ENCODE data around the gene COA8.
"Not testable (repeated sequence)": the region's sequence is repeated elsewhere in the genome, so short reads cannot be mapped to it uniquely, and the experiment has no call there.

COA8 gene

DNA sequence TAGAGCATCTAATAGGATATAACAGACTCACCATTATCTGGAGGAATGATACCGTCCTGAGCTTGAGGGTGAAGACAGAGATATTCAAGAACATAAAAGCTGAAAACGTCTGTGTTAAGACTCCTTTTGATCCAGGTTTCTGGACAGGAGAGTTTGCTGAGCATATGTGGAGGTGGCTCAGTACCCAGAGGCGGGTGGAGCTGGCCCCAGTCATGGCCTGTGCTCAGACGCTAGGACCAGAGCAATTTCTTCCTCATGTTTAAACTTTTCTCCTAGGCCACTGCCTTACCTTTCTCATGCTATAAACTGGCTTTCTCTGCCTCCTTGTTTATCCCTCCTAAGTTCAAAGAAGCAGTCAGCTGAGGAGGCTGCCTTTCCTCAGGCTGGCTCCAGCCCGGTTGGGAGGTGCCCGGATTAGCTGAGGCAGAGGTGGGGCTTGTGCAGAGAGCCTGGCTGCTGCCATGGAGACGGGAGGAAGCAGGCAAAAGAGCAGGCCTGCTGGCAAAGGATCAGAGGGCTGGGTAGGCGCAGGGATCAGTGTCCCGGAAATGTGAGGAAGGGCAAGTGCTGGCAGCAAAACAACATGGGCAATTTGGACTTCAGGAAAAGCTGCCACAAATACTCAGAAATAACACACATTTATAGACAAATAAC is 13.7 kb downstream of the COA8 start:
- peak; percentile 87 for DNase-seq (ENCODE audit: low read depth)

DNA sequence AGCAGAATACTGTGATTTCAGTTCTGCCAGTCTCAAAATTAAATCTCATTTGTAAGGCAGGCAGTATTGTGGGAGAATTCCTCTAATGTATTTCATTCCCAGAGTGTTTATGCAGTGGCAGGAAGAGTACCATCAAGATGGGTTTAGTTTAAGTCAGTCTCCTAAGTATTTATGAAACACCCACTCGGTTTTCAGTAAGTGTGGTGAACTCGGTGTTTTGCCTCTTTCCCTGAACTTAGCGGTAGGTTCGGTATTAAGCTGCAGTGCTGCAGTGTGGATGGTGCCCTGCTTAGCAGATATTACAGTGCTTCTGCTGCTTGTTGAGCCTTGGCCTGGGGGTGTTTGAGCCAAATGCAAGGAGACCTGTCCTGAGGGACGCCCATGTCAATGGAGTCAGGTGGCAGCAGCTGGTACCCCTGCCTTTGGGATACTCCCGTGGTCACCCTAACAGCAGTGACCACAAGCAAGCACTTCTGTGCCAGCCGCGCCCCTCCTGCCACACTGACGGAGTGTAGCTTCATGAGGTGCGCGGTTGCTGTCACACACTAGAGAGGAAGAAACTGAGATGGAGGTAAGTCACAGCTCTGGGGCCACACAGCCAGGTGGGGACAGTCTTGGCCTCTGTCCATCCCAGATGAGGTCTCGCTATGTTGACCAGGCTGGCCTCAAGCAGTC is 15.8 kb downstream of the COA8 start:
- DNase-seq (ENCODE audit: low read depth), result no peak

DNA sequence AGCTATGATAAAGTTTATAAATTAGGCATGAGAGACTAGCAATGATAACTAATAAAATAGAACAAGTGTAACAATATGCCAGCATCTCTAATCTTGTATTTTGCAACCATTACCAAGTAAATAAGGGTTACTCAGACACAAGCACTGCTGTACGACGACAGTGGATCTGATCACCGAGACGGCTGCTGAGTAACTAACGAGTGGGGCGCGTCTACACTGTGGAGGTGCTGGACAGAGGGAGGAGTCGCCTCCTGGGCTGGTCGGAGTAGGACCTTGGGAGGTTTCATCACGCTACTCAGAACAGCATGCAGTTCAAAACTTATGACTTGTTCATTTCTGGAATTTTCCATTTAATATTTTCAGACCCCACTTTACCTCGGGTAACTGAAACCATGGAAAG is 18.4 kb downstream of the COA8 start:
- no peak for DNase-seq (ENCODE audit: low read depth)

DNA sequence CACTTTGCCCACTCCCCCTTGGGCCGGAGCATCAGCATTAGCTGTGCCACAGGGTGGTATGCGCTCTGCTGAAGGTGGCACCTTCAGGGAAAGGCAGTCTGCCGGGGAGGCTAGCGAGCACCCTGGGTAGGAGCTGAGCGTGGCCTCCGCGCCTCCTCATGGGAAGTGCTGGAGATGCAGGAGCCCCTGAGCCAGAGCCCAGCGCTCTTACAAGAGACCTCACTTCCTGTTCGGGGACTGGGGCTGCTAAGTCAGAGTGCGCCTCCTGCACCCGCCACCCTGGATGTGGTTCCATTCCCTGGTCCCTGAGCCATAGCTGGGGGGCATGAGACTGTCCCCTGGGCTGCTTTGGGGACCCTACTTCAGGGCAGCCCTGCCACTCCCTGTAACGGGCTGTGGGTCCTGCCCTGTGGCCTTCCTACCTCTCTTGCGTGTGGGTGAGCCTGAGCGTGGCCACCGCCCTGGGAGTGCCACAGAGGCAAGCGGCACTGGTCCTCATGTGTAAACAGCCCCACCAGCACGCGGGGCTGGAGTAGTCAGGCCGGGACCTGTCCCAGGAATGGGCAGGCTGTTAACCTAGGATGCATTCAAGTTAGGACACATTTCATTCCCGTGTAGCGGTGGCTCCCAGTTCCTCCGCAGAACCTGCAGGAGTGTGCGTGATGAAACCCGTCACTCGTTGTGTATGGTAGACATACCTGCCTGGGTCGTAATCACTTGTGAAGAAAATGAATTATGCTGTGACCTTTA is 19.4 kb downstream of the COA8 start:
- DNase-seq (ENCODE audit: low read depth), result no peak

DNA sequence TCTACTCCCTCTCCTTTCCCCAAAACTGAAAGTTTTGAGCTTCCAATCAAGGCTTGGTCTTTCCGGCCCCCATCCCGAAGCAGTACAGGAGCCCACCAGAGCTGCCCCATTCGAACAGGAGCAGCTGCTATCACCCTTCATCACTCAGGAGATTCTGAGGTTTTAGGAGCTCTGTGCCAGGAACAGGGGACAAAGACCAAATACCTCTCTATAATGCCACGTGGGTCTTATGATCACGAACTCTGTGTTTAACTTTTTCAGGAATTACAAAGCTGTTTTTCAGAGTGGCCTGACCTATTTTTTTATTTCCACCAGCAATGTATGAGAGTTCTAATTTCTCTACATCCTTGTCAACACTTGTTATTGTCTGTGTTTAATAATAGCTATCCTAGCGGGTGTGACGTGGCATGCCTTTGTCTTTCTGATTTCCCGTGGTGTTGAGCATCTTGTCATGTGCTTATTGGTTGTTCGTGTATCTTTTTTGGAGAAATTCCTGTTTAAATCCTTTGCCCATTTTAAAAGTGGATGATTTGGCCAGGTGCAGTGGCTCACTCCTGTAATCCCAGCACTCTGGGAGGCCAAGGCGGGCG is 21.7 kb downstream of the COA8 start:
- no peak for DNase-seq (ENCODE audit: low read depth)

DNA sequence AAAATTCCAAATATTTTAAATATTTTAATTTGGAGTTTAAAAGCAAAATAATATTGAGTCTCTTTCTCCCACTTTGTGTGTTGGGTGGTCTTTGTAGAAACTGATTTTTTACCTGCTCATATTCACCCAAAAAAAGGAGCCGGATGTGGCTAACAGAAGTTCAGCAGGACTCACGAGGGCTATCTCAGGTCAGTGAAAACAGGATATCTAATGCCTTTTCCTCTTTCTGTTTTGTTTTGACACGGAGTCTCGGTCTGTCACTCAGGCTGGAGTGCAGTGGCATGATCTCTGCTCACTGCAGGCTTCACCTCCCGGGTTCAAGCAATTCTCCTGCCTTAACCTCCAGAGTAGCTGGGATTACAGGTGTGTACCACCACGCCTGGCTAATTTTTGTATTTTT is 30.8 kb downstream of the COA8 start:
- DNase-seq (ENCODE audit: low read depth), result no peak

DNA sequence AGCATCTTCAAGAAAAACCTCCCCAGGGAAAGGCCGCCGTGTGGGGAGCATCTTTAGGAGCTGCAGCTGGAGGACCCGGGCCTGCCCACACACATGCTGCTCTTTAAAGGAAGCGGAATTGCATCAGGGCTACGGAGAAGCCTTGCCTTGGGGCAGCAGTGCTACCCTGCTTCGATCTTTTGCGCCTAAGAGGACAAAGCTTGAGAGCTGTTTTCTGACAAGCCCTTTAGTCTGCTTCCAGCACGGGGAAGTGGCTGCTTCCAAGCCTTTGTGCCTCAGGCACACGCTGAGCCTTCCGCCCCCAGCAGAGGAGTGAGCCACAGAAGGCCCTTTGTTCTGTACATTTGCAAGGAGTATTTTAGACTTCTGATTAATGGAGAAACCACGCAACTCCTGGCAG is 31.5 kb downstream of the COA8 start:
- DNase-seq (ENCODE audit: low read depth), result peak; percentile 97

DNA sequence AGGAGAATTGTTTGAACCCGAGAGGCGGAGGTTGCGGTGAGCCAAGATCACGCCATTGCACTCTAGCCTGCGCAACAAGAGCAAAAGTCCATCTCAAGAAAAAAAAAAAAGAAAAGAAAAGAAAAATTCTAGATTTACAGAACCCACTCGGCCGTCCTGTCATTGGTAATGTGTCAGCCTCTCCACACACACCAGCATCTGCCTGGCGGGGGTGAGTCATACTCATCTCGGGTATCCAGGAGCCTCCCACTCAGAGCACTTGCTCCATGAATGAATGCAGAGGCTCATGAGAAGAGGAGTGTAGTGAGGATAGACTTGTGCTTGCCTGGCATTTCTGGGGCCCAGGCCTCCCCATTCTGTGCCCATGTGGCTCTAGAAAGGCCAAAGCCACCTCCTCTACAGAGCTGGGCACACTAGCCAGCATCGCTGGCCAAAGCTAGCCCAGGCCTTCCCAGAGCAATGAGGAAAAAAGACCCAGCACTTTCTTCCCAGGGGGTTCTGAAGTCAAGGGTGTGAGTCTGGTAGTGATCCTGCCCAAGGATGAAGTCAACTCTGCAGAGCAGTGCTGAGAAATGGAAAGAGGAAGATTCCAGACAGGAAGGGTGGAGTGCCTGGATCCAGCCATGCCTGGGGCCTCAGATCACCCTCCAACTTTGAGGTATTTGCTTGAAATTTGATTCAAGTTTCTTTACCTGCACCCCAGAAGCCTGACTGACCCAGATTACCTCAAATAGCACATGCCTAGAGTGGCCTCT is 35.0 kb downstream of the COA8 start:
- peak; percentile 97 for DNase-seq (ENCODE audit: low read depth)

DNA sequence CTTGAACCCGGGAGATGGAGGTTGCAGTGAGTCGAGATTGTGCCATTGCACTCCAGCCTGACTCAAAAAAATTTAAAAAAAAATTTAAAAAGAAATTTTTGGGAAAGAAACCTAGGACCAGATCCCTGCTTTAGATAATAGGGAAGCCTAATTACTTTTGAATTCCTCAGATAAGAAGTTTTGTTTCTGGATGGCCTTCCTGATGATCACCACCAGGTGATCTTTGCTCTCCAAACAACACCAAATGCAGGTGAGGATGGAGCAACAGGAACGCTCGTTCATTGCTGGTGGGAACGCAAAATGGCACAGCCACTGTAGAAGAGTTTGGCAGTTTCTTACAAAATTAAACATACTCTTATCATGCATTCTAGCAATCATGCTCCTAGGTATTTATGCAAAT is 37.7 kb downstream of the COA8 start:
- no peak for DNase-seq (ENCODE audit: low read depth)

DNA sequence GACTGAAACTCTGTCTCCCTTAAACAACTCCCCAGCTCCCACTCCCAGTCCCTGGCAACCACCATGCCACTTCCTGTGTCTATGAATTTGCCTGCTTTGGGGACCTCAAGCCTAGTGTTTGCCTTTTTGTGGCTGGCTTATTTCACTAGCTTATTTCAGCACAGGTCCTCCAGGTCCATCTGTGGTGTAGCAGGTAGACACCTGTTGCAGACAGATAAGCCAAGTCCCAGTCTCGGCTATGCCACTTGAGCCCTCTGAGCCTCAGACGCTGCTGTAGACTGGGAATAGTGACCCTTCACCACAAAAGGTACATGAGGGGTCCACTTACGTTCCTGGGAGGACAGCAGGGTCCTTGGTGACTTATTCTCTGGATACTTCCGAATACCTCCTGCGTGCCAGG is 41.9 kb downstream of the COA8 start:
- no peak for DNase-seq (ENCODE audit: low read depth)

DNA sequence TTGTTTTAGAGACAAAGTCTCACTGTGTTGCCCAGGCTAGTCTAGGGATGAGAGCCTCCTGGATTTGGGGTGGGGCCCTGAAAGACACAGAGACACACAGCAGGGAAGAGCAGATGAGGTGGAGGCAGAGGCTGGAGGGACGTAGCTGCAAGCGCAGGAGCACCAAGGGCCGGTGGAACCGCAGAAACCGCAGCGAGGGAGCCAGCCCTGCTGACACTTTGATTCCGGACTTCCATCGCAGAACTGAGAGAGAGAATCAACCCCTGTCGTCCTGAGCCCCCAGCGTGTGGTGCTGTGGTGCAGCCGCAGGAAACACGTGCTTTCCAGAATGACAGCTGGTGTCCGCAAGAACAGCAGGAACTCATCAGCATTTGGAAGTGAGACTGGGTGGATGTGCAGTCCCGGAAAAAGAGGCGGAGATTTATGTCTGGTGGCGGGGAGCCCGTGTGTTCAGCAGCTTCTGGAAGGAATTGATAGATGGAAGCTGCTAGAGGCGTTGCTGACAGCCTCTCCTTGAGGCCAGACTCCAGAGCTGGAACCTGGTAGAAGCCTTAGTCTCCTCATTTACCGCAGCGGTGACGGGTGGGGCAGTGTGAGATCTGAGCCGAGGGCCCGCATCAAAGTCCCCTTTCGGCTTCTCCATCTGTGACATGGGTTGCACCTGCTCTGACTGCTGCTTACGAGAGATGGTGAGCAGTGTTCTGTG is 44.4 kb downstream of the COA8 start:
- DNase-seq (ENCODE audit: low read depth), result peak; percentile 91

DNA sequence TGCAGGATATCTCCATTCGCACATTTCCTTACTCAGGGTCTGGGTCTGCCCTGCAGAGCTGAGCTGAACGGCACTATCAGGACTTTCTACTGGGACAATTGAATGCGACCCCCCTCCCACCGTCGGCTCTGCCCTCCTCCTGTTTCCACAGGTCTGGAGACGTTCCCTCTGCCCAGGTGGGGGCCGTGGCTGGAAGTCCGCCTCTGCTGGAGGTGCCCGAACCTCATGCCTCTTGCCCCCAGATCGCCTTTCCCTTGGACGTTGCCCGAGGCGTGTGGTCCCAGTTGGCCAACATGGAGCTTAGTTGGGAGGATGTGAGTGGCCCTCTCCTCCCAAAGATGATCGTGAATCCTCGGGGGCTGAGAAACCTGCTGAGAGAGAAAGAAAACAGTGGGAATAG is 45.1 kb downstream of the COA8 start:
- no peak for DNase-seq (ENCODE audit: low read depth)

DNA sequence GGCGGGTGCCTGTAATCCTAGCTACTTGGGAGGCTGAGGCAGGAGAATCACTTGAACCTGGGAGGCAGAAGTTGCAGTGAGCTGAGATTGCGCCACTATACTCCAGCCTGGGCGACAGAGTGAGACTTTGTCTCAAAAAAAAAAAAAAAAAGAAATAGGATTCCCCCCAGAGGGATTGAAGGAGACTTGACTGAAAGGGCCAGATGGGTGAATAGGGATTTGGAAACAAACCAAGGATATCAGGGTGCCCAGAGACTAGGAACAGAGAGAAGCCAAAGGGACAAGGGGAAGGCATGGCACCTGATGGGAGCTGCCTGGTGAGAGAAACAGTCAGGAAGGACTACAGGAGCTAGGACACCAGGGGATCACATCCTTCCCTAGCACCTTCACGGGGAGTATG is 46.3 kb downstream of the COA8 start:
- DNase-seq (ENCODE audit: low read depth), result not testable (repeated sequence)

DNA sequence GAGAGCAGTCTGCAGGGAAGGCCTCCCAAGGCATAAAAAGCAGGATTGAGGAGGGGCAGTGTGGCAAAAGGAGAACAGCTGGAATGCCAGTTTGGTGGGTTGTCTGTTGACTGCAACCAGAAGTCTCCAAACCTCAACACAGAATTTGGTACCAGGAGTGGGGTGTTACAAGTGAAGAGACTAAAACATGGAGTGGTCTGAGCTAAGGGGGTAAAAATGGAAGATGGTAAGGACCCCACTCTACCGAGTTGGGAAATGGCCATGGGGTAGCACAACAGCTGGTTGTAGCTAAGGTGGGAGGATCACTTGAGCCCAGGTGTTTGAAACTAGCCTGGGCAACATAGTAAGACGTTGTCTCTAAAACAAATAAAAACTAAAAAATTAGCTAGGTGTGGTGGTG is 48.5 kb downstream of the COA8 start:
- DNase-seq (ENCODE audit: low read depth), result no peak

DNA sequence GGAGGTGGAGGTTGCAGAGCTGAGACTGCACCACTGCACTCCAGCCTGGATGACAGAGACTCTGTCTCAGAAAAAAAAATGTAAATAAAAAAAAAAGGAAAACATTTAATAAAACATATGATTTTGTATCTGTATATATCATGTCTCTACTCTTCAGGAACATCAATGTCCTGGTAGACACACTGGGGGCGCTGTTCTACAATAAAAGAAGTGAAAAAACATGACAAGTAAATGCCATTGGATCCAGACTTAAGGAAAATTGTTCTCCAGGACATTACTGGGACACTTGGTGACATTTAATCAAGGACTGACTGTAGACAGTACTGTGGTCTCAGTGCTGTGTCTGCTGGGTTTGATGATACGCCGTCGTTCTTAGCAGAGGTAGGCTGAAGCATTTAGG is 50.8 kb downstream of the COA8 start:
- no peak for DNase-seq (ENCODE audit: low read depth)

DNA sequence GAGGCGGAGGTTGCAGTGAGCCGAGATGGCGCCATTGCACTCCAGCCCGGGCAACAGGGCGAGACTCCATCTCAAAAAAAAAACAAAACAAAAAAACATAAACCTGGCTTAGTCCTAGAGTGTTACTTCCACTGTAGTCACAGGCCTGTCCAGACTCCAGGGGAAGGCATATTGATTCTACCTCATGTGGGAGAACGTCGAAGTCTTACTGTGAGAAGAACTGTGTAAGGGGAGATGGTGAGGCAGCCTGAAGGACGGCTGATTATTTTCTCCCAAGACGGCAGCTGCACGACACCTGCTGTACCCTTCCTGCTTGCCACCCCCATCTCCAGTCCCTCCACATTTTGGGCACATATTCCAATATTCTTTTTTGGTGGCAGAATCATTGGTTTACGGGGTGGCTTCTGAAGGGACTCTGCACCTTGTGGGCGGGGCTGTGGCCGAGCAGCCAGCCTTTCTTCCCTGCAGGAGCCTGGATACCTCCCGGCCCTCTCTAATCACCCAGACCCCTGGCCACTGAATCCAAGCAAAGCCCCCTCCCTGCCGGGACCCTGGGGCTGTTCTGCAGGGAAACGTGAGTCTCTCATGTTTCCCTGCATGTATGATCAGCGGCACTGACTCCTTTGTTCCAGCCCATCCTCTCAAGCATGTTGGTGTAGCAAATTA is 54.0 kb downstream of the COA8 start:
- no peak for DNase-seq (ENCODE audit: low read depth)

DNA sequence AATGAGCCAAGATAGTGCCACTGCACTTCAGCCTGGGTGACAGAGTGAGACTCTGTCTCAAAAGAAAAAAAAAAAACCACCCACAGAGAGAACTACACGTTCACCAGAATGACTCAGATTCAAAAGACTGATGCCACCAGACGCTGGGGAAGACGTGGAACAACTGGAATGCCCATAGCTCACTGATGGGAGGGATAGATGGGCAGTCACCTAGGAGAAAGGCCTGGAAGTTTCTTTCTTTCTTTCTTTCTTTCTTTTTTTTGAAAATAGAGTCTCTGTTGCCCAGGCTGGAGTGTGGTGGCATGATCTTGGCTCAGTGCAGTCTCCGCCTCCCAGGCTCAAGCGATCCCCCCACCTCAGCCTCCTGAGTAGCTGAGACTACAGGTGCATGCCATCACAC is 56.3 kb downstream of the COA8 start:
- peak; percentile 72 for DNase-seq (ENCODE audit: low read depth)

DNA sequence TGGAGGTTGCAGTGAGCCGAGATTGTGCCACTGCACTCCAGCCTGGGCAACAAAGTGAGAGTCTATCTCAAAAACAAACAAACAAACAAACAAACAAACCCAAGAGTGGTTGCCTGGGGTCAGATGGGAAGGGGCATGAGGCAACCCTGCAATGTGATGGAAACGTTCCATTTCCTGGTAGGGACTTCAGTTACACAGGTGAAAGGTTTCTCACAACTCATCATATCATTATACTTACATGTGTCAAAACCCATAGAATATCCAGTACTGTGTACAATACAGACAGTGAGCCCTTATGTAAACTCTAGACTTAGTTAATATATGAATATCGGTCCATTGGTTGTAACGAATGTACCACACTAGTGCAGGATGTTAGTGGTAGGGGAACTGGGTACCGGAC is 59.1 kb downstream of the COA8 start:
- DNase-seq (ENCODE audit: low read depth), result no peak

DNA sequence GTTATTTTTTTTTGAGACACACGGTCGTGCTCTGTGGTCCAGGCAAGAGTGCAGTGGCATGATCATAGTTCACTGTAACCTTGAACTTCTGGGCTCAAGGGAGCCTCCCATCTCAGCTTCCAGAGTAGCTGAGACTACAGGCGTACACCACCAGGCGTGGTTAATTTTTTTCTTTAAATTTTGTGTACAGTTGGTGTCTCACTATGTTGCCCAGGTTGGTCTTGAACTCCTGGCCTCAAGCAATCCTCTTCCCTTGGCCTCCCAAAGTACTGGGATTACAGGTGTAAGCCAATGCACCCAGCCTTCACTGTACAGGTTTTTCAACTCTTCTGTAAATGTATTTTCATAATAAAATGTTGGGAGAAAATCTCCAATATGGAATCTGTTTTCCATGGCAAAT is 60.5 kb downstream of the COA8 start:
- no peak for DNase-seq (ENCODE audit: low read depth)

DNA sequence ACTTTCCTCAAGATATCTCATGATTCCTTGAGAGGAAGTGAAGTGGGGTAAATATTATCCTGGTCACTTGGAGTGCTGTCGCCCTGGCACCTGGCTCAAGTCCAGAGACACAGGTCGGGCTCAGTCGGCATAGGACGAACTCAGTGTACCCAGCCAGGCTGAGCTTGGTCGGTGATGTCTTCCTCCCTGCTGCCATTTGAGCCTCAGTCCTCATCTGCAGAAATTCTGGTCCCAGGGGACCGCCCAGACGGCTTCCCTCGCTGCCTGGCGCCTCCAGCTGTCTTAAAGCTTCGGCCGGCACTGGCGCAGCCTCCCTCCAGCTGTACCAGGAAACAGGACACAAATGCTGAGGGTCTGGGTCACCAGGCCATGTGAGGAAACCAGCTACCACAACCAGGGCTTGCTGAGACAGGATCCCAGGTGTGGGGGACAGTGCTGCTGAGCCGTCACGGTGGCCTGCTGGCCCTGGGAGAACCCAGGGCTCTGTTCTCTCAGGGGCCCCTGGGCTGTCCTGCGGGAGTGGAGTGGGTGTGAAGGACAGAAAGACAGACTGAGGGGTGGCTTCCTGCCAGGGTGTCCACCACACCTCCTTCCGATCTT is 61.2 kb downstream of the COA8 start:
- no peak for DNase-seq (ENCODE audit: low read depth)

DNA sequence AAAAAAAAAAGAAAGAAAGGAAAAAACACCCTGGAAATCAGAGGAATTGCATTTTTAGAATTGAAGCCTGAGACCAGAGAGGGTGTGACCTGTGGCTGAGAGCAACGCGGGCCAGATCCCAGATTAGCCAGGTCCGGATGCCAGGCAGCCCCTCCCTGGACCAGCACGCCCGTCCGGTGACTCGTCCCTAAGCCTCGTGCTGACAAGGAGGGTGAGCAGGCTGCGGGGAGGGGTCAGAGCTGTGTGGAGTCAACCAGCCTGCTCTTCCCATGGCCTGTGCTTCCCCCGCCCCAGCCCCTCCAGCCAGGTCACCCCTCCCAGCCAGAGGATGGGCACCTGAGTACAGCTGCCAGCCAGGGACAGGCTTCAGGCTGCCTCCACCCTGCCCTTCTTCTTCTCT is 62.1 kb downstream of the COA8 start:
- DNase-seq (ENCODE audit: low read depth), result peak; percentile 97
